SK-N-SH (cell line): ENCODE measurements around the gene RAD21L1. TPM values are rescaled to one million over a fixed set of nuclear protein-coding genes. Genes with fewer than 3 reads are reported as not detected.

Experiments
- CTCF ChIA-PET: fragments of 300-600, 350-600 bp; formaldehyde crosslinking; extraction: SDS; loops from one replicate; lab custom pipeline; 2021; lab: Yijun Ruan, JAX
- POLR2A ChIA-PET: fragments of 350-600 bp; sonication (Branson Sonifier 250); formaldehyde crosslinking; extraction: SDS; loops from one replicate; lab custom pipeline; 2020; ENCODE audit warnings: antibody characterized with exemption, inconsistent platforms; lab: Yijun Ruan, JAX
- DNase-seq: peaks from one replicate; pipeline ENCODE4 v3.0.0; 2012
- H2AFZ ChIP-seq: fragments of 200-600 bp; sonication (generic); 2 replicates; pipeline ENCODE4 v1.8.1; 2016; ENCODE audit warnings: antibody characterized with exemption, mild to moderate bottlenecking, low read depth
- H3F3A ChIP-seq: fragments of 200-600 bp; sonication (generic); replicated peaks from 2 replicates; pipeline ENCODE3; 2016; ENCODE audit warnings: antibody characterized with exemption, mild to moderate bottlenecking; ENCODE audit not compliant: insufficient read depth
- H3K27ac ChIP-seq, 2 experiments: fragments of 200-500 bp in 1 of 2; fragments of 200-600 bp in 1 of 2; sonication (Bioruptor generic) in 1 of 2; sonication (generic), shearing (Covaris generic) in 1 of 2; 2 replicates each; pipeline versions ENCODE4 v1.5.1 to v1.6.1; 2014 to 2016; ENCODE audit warnings: low read depth in 2 of 2, inconsistent platforms in 1 of 2, low read length in 1 of 2, mild to moderate bottlenecking in 1 of 2, mixed read lengths in 1 of 2
- H3K27me3 ChIP-seq: fragments of 200-600 bp; sonication (generic), shearing (Covaris generic); 2 replicates; pipeline ENCODE4 v1.6.1; 2016; ENCODE audit warnings: mixed run types; ENCODE audit not compliant: insufficient read depth
- H3K36me3 ChIP-seq, 2 experiments: fragments of 200-500 bp in 1 of 2; fragments of 200-600 bp in 1 of 2; sonication (Bioruptor generic) in 1 of 2; sonication (generic) in 1 of 2; replicated peaks in 1 of 2; 2 replicates each; pipeline versions ENCODE3 to v1.5.1; 2014 to 2016; ENCODE audit warnings: low read length in 1 of 2, mild to moderate bottlenecking in 1 of 2; ENCODE audit not compliant: insufficient read depth in 2 of 2, control insufficient read depth in 1 of 2
- H3K4me1 ChIP-seq, 2 experiments: fragments of 200-500 bp in 1 of 2; fragments of 200-600 bp in 1 of 2; sonication (Bioruptor generic) in 1 of 2; sonication (generic), shearing (Covaris generic) in 1 of 2; 2 replicates each; pipeline versions ENCODE4 v1.5.1 to v1.6.1; 2014 to 2016; ENCODE audit warnings: low read depth in 1 of 2, low read length in 1 of 2, mixed run types in 1 of 2; ENCODE audit not compliant: insufficient read depth in 2 of 2, control insufficient read depth in 1 of 2
- H3K4me2 ChIP-seq: fragments of 200-600 bp; sonication (generic), shearing (Covaris generic); 2 replicates; pipeline ENCODE4 v1.6.1; 2017; ENCODE audit warnings: mixed run types
- H3K4me3 ChIP-seq, 2 experiments: fragments of 200-500 bp in 1 of 2; fragments of 200-600 bp in 1 of 2; sonication (Bioruptor generic) in 1 of 2; sonication (generic), shearing (Covaris generic) in 1 of 2; 2 replicates each; pipeline versions ENCODE4 v1.5.1 to v1.8.1; 2014 to 2016; ENCODE audit warnings: low read depth in 2 of 2, inconsistent platforms in 1 of 2, low read length in 1 of 2, mild to moderate bottlenecking in 1 of 2, mixed read lengths in 1 of 2, moderate library complexity in 1 of 2
- H3K79me2 ChIP-seq: fragments of 200-600 bp; sonication (generic); 2 replicates; pipeline ENCODE4 v1.8.1; 2017; ENCODE audit warnings: mild to moderate bottlenecking; ENCODE audit not compliant: insufficient read depth
- H3K9ac ChIP-seq: fragments of 200-600 bp; sonication (generic); 2 replicates; pipeline ENCODE4 v1.6.1; 2017; ENCODE audit warnings: mixed run types
- H3K9me2 ChIP-seq: fragments of 200-600 bp; sonication (generic); 2 replicates; pipeline ENCODE4 v1.6.1; 2017; ENCODE audit warnings: mixed run types
- H3K9me3 ChIP-seq: fragments of 200-600 bp; sonication (generic); 2 replicates; pipeline ENCODE4 v1.6.1; 2017; ENCODE audit warnings: mixed run types, mild to moderate bottlenecking, moderate library complexity
- H4K20me1 ChIP-seq: fragments of 200-600 bp; sonication (generic); 2 replicates; pipeline ENCODE4 v1.6.1; 2017; ENCODE audit warnings: mild to moderate bottlenecking, mixed run types; ENCODE audit not compliant: insufficient read depth
- CTCF ChIP-seq: fragments of 200-600 bp; sonication (generic); IDR thresholded peaks from 2 replicates; pipeline ENCODE4 v1.6.1; 2017; ENCODE audit warnings: antibody characterized with exemption, mild to moderate bottlenecking, moderate library complexity
- EP300 ChIP-seq, 2 experiments: IDR thresholded peaks; 2 replicates each; pipeline versions ENCODE4 v1.4.0 to v1.6.1; 2012; ENCODE audit warnings: borderline replicate concordance in 1 of 2, low read depth in 1 of 2, low read length in 1 of 2
- FOXJ3 ChIP-seq: sonication (generic); formaldehyde crosslinking; IDR thresholded peaks from 2 replicates; pipeline ENCODE4 v1.5.1; 2020; ENCODE audit warnings: mild to moderate bottlenecking, missing genetic modification reagents
- FOXM1 ChIP-seq: IDR thresholded peaks from 2 replicates; pipeline ENCODE4 v1.4.0; 2012; ENCODE audit warnings: low read depth, mild to moderate bottlenecking
- GABPA ChIP-seq: IDR thresholded peaks from 2 replicates; pipeline ENCODE4 v1.4.0; 2012; ENCODE audit warnings: low read depth, mild to moderate bottlenecking
- GATA2 ChIP-seq: sonication (generic); formaldehyde crosslinking; IDR thresholded peaks from 2 replicates; pipeline ENCODE4 v1.5.0; 2020; ENCODE audit warnings: mild to moderate bottlenecking, missing genetic modification reagents
- IRF3 ChIP-seq: fragments of 150-350 bp; IDR thresholded peaks from 2 replicates; pipeline ENCODE4 v1.6.1; 2016; ENCODE audit warnings: mild to moderate bottlenecking, low read depth, low read length
- JUND ChIP-seq: IDR thresholded peaks from 2 replicates; pipeline ENCODE4 v1.4.0; 2012
- MAX ChIP-seq: IDR thresholded peaks from 2 replicates; pipeline ENCODE4 v1.4.0; 2012; ENCODE audit warnings: low read depth
- MXI1 ChIP-seq: IDR thresholded peaks from 2 replicates; pipeline ENCODE4 v1.6.1; 2012; ENCODE audit warnings: mild to moderate bottlenecking, low read depth, low read length, improper control_type of control experiment
- NFIC ChIP-seq: IDR thresholded peaks from 2 replicates; pipeline ENCODE4 v1.4.0; 2012; ENCODE audit warnings: borderline replicate concordance
- POLR2AphosphoS5 ChIP-seq: IDR thresholded peaks from 2 replicates; pipeline ENCODE4 v1.6.1; 2012; ENCODE audit warnings: low read depth, low read length
- REST ChIP-seq: IDR thresholded peaks from 2 replicates; pipeline ENCODE4 v1.6.1; 2012; ENCODE audit warnings: mild to moderate bottlenecking, low read depth, low read length, moderate library complexity
- RFX5 ChIP-seq: IDR thresholded peaks from 2 replicates; pipeline ENCODE4 v1.6.1; 2012; ENCODE audit warnings: mild to moderate bottlenecking, improper control_type of control experiment, low read length
- SIN3A ChIP-seq: IDR thresholded peaks from 2 replicates; pipeline ENCODE4 v1.6.1; 2012; ENCODE audit warnings: low read depth, mild to moderate bottlenecking, low read length, moderate library complexity, borderline replicate concordance
- SMC3 ChIP-seq: IDR thresholded peaks from 2 replicates; pipeline ENCODE4 v1.6.1; 2012; ENCODE audit warnings: low read depth, low read length, improper control_type of control experiment
- TAF1 ChIP-seq: IDR thresholded peaks from 2 replicates; pipeline ENCODE4 v1.6.1; 2012; ENCODE audit warnings: low read depth, mild to moderate bottlenecking, low read length, moderate library complexity, borderline replicate concordance
- USF1 ChIP-seq: IDR thresholded peaks from 2 replicates; pipeline ENCODE4 v1.4.0; 2012; ENCODE audit warnings: low read depth, borderline replicate concordance
- USF2 ChIP-seq: fragments of 150-350 bp; IDR thresholded peaks from 2 replicates; pipeline ENCODE4 v1.6.1; 2017; ENCODE audit warnings: antibody characterized with exemption, low read length, low read depth, borderline replicate concordance
- YY1 ChIP-seq: IDR thresholded peaks from 2 replicates; pipeline ENCODE4 v1.4.0; 2012; ENCODE audit warnings: low read depth, mild to moderate bottlenecking
- WGBS: methylation state at CpG from one replicate; pipeline ENCODE4 v1.1.6; 2017; ENCODE audit warnings: low lambda C conversion rate; 5-methylcytosine and 5-hydroxymethylcytosine counted together
- polyA plus RNA-seq, 3 experiments: library from polyadenylated mRNA; depleted of rRNA; stranded (reverse); fragments of >200 nt; gene quantifications; 2 replicates each; pipeline ENCODE4 v1.2.3, GENCODE V29; 2012

The RAD21L1 gene
- polyA plus RNA-seq, 1 of the 3 experiments (the other 2 are of a cell fraction): 0.03 TPM

GRCh38 chr20:1210501-1210900, 15.3 kb upstream of the RAD21L1 start:
- H3K9me3 ChIP-seq: no peaks in the 10 kb centered on the region
- TF ChIP-seq USF2: no peak
- TF ChIP-seq FOXM1: no peak
- no peak for TF ChIP-seq CTCF
- TF ChIP-seq POLR2AphosphoS5: no peak
- TF ChIP-seq IRF3: no peak
- no peak for TF ChIP-seq EP300 (IDR thresholded peaks at IDR 0.05; ENCODE audit: borderline replicate concordance in 1 of 2, low read depth in 1 of 2, low read length in 1 of 2)
- TF ChIP-seq USF1: no peak
- TF ChIP-seq TAF1: no peak
- no peak for TF ChIP-seq GABPA
- no peak for TF ChIP-seq FOXJ3 (CRISPR knock-in tag)
- TF ChIP-seq RFX5: no peak
- TF ChIP-seq YY1: no peak
- no peak for TF ChIP-seq NFIC
- no peak for TF ChIP-seq GATA2
- TF ChIP-seq SIN3A: no peak
- TF ChIP-seq MAX: no peak
- TF ChIP-seq REST: no peak
- no peak for TF ChIP-seq MXI1
- no peak for TF ChIP-seq SMC3
- no peak for TF ChIP-seq JUND
- no peaks in the 10 kb centered on the region for H3K36me3 ChIP-seq
- H3K79me2 ChIP-seq: no peaks in the 10 kb centered on the region
- no peak for DNase-seq
- no peak overlapping the region for H3K4me3 ChIP-seq
- H3K27me3 ChIP-seq: no peaks in the 10 kb centered on the region; the same call in 1 of the 2 replicates
- no peaks in the 10 kb centered on the region; a peak in 1 of 4 replicates for H3K4me1 ChIP-seq
- ChIA-PET CTCF (interaction anchor here (1.8 to 3.9 kb wide), 4 partner anchors 23 to 254 kb away, joined by 8 to 33 read pairs (median 16); no protein-coding TSS in a partner anchor), POLR2A (no interaction called here)
- H2AFZ ChIP-seq: no peak overlapping the region
- no peak overlapping the region for H3K9ac ChIP-seq
- H3K9me2 ChIP-seq: no peaks in the 10 kb centered on the region
- H3K4me2 ChIP-seq: no peak overlapping the region
- no peaks in the 10 kb centered on the region for H3F3A ChIP-seq
- 84% methylated on average over 1 of the region's 1 CpG for WGBS
- H3K27ac ChIP-seq: no peak overlapping the region
- no peaks in the 10 kb centered on the region for H4K20me1 ChIP-seq
